ENCODE results near the gene COL18A1. TPM values are rescaled to one million over a fixed set of nuclear protein-coding genes. Genes with fewer than 3 reads are reported as not detected.

The COL18A1 gene
- total and polyA plus RNA-seq, 7 donors, result 4.4 to 197 (median 39.7) TPM

DNA sequence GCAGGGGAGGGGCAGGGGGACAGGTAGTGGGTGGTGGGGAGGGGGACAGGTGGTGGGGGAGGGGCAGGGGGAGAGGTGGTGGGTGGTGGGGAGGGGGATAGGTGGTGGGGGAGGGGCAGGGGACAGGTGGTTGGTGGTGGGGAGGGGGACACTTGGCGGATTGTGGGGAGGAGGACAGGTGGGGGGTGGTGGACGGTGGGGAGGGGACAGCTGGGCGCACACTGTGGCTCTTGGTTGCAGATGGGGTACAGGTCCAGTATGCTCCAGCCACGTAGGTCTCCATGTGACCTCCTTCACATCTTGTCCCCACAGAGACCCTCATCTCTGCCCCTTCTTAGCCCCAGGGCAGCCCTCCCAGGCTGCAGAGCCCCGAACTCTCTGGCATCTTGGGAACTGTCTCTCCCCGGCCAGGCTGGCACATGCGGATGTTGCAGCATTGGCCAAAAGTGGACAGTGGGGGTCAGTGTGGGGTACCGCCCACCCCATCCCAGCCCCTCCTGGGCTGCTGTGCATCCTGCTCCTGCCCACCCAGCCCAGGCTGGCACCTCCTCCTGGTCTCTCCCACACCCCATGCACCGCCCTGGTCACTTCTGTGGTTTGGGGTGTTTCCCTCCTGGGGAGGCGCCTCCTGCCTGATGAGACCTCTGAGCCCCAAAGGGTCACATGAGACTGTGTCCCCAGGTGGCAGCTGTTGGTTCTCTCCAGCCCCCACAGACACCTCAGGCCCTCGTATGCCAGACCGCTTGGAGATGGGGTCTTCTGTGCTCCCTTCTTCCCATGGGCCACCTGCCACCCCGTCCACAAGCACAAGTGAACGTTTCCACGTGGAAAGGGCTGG is 144.9 kb downstream of the COL18A1 start:
- H3K27ac ChIP-seq, result peak overlapping the region in 1 of 4 donors; percentile 14
- DNase-seq, result peak; percentile 64
- H3K27me3 ChIP-seq, result no peaks in the 10 kb centered on the region
- H3K9me3 ChIP-seq, result no peaks in the 10 kb centered on the region
- H3K4me3 ChIP-seq, result no peak overlapping the region
- intact Hi-C loops (cut with DNase I), result loop anchor here (10.0 kb wide), 1 partner anchor 255 kb away; no protein-coding TSS in a partner anchor
- H3K36me3 ChIP-seq, result no peaks in the 10 kb centered on the region
- TF ChIP-seq POLR2AphosphoS5 (IDR thresholded peaks at IDR 0.05), result no peak
- H3K4me1 ChIP-seq, result peaks cover 0 to 5% (median 0%) of the 10 kb centered on the region in 4 donors
- 66 to 72% methylated on average over 15 of the region's 15 CpGs for WGBS, 2 donors

GRCh38 chr21:45550522-45551210 is 145.7 kb downstream of the COL18A1 start:
- Histone ChIP-seq H3K9me3 (no peaks in the 10 kb centered on the region), H3K4me3 (no peak overlapping the region), H3K4me1 (peaks cover 0 to 8% (median 3%) of the 10 kb centered on the region in 4 donors), H3K27ac (peak overlapping the region in 3 of 4 donors; percentile 5 to 57 (median 48)), H3K36me3 (no peaks in the 10 kb centered on the region), H3K27me3 (no peaks in the 10 kb centered on the region)
- TF ChIP-seq CTCF (IDR thresholded peaks at IDR 0.05), result no peak
- TF ChIP-seq POLR2AphosphoS5 (IDR thresholded peaks at IDR 0.05), result no peak
- TF ChIP-seq EP300 (IDR thresholded peaks at IDR 0.05), result no peak
- no peak for TF ChIP-seq POLR2A (IDR thresholded peaks at IDR 0.05)
- DNase-seq, result peak; percentile 66
- intact Hi-C loops (cut with DNase I), result no loop called here
- WGBS, 2 donors, result 28 to 67% methylated on average over 17 of the region's 17 CpGs

GRCh38 chr21:45551316-45551715 is 146.4 kb downstream of the COL18A1 start:
- H3K4me3 ChIP-seq, result no peak overlapping the region
- intact Hi-C loops (cut with DNase I), result no loop called here
- H3K27ac ChIP-seq, result peak overlapping the region in 3 of 4 donors; percentile 5 to 57 (median 48)
- no peaks in the 10 kb centered on the region for H3K9me3 ChIP-seq
- H3K4me1 ChIP-seq, result peaks cover 0 to 11% (median 7%) of the 10 kb centered on the region in 4 donors
- no peaks in the 10 kb centered on the region for H3K27me3 ChIP-seq
- 33 to 43% methylated on average over 8 of the region's 8 CpGs for WGBS, 2 donors
- H3K36me3 ChIP-seq, result no peaks in the 10 kb centered on the region
- no peak for DNase-seq
- TF ChIP-seq POLR2AphosphoS5 (IDR thresholded peaks at IDR 0.05) (peak in 1 of 4 donors; percentile 38), EP300 (IDR thresholded peaks at IDR 0.05) (no peak)

DNA sequence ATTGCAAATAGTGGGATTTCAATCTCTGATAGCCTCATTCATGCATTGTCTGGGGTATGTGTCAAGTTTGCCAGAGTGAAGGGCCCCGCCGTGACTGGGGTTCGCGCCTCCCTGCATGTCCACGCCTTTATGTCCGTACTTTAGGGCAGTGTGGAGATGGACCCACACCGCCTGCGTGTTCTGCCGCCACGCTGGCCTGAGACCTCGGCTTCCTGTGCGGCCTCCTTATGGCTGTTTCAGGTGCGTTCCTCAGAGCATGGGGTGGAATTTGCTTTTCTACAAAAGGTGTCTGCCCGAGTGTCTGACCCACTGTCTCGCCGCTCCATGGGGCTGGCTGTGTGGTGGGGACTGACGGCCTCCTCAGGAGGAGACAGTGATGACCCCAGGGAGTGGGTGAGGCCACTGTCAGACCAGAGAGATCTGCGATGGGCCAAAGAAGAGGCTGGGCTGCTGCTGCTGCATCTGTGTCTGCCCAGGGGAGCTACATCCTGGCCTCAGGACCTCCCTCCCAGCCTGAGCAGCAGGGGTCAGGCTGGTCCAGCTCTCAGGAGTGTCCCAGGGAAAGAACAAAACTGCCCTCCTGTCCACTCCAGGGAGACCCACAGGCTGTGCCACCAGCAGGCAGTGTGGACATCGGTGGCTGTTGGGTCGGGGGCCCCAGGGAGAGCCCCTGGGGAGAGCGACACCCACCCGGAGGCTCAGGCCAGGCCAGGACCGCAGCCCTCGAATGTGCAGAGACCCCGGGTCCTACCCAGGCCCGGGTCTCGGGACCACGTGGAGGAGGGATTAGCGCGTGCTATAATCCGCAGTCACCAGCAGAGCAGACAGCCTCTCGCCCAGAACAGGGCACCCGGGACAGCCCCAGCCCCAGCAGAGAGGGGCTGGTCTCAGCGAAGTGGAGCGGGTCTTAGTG is 147.1 kb downstream of the COL18A1 start:
- H3K27ac ChIP-seq, result peak overlapping the region in 1 of 4 donors; percentile 6
- intact Hi-C loops (cut with DNase I), result no loop called here
- H3K4me1 ChIP-seq, result peaks cover 0 to 12% (median 11%) of the 10 kb centered on the region in 4 donors
- WGBS, 2 donors, result 88 to 89% methylated on average over 35 of the region's 35 CpGs
- TF ChIP-seq EP300 (IDR thresholded peaks at IDR 0.05) (no peak), POLR2A (IDR thresholded peaks at IDR 0.05) (no peak), POLR2AphosphoS5 (IDR thresholded peaks at IDR 0.05) (no peak), CTCF (IDR thresholded peaks at IDR 0.05) (no peak)
- DNase-seq, result peak; percentile 56
- no peaks in the 10 kb centered on the region for H3K9me3 ChIP-seq
- no peak overlapping the region for H3K4me3 ChIP-seq
- H3K27me3 ChIP-seq, result no peaks in the 10 kb centered on the region
- no peaks in the 10 kb centered on the region for H3K36me3 ChIP-seq

GRCh38 chr21:45552696-45553391 is 147.9 kb downstream of the COL18A1 start:
- Histone ChIP-seq H3K4me1 (peaks cover 0 to 12% (median 11%) of the 10 kb centered on the region in 4 donors), H3K27ac (no peak overlapping the region), H3K4me3 (no peak overlapping the region), H3K36me3 (no peaks in the 10 kb centered on the region), H3K9me3 (no peaks in the 10 kb centered on the region), H3K27me3 (no peaks in the 10 kb centered on the region)
- WGBS, 2 donors, result 67 to 83% methylated on average over 29 of the region's 29 CpGs
- peak; percentile 66 for DNase-seq
- TF ChIP-seq EP300 (IDR thresholded peaks at IDR 0.05), result no peak
- no peak for TF ChIP-seq POLR2AphosphoS5 (IDR thresholded peaks at IDR 0.05)
- TF ChIP-seq POLR2A (IDR thresholded peaks at IDR 0.05), result no peak
- no peak for TF ChIP-seq CTCF (IDR thresholded peaks at IDR 0.05)
- intact Hi-C loops (cut with DNase I), result no loop called here

All from sigmoid colon (tissue), 7 donors.